Right hindlimb (tissue), 1 donor: ENCODE data around the gene RAD51D.
"Not testable (repeated sequence)": the region's sequence is repeated elsewhere in the genome, so short reads cannot be mapped to it uniquely, and the experiment has no call there.

Experiments
- DNase-seq: peaks from one replicate; pipeline ENCODE4 v3.0.0-alpha.2; 2018

The RAD51D gene

DNA sequence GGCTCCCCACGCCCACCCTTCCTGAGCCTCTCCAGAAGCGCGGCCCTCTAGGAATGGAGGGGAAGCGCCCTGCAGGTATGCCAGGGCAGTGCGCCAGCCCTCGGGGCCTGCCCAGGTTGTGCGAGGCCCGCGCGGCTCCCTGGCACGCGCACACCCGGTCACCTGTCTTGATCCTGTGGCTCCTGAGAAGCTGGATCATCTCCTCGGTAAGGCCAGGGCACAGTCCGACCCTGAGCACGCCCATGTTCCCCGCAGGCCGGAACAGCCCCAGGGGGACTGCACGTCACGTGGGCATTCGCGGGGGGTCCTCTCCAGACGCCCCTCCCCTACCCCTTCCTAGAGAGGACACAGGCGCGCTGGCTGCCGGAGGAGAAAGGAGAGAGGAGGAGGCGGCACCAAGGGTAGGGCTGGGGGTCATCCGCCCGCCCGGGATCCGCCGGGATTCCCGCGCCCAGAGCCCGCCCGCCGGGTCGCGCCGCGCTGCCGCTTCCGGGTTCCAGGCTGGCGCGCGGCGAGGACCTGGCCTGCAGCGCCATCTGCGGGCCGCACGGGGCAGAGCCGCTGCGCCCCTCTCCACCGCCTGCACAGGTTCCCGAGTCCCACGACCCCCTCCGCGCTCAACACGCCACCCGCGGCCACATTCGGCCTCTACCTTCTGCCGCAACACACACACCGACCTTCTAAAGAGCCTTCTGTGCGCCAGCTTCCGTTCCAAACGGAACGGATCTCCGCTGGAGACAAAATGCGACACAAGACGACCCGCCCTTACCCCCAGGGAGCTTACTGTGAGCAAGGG is at the start of gene RAD51D:
RAD51D (minus strand) TSS at position 491 of the 796 bp plus-strand sequence; CDS start at position 244, 247 bp downstream.
- peak; percentile 80 for DNase-seq

DNA sequence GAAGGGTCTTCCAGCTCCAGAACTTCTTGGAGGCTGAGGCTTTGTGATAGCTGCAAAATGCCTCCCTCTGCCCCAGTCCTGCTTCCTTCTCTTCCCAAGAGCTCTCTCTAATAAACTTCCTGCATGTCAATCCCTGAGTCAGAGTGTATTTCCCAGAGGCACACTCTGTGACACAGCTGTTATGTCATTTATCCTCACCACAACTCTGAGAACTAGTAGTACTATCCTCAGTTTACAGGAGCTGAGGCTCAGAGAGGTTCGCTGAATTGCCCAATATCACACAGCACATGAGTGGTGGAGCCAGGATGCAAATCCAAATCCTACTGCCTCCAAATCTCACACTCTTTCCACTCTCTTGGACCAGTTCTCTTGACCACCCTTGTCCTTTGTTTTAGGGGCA is 48.0 kb upstream of the RAD51D start:
- DNase-seq: no peak

DNA sequence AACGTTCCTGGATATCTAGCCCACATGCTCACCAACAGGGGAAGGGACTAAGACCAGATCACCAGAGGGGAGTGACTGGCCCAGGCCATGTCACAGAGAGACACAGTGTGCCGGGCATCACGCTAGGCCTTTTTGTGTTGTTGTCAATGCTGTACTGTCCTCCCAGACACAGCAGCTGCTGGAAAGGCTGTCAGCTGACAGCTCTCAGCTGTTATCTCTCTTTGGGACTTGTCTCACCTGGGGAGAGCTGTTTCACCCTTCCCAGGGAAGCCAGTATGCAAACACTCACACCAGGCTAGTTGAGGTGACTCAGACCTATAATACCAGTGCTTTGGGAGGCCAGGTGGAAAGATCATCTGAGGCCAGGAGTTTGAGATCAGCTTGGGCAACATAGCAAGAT is 47.4 kb upstream of the RAD51D start:
- no peak for DNase-seq

DNA sequence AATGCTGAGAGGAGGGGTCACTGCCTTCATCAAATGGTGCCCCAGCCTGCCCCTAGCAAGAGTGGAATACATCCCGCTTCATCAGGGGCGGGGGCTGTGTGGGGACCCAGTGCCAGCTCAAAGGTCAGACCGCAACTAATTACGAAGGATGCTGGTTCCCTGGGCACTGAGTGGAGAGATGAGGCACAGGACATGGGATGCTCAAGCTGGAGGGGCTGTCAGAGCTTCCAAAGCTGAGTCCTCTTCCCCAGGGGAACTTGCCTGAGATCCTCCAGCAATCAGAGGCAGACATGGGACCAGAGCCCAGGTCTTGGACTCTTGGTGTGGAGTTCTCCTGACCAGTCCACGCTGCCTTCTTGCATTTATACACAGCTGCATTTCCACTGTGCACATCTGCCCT is 46.9 kb upstream of the RAD51D start:
- DNase-seq: no peak

DNA sequence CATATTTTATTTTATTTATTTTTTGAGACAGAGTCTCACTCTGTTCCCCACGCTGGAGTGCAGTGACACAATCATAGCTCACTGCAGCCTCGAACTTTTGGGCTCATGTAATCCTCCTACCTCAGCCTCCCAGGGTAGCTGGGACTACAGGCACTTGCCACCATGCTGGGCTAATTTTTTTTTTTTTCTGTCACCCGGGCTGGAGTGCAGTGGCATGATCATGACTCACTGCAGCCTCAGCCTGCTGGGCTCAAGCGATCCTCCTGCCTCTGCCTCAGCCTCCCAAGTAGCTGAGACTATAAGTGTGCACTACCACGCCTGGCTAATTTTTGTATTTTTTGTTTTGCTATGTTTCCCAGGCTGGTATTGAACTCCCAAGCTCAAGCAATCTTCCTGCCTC is 45.1 kb upstream of the RAD51D start:
- no peak for DNase-seq

DNA sequence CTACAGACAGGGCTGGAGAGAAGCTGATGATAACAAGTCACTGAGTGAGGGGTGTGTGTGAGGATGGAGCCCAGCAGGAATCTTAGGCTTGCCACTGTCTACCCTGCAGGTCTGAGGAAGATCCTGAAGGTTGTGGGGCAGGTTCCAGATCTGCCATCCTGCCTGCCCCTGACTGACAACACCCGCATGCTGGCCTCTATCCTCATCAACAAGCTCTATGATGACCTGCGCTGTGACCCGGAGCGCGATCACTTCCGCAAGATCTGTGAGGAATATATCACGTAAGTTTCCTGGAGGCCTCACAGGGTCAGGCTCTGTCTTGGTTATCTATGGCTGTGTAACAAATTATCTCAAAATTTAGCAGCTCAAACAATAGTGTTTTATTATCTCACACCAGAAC is 44.2 kb upstream of the RAD51D start:
- no peak for DNase-seq

DNA sequence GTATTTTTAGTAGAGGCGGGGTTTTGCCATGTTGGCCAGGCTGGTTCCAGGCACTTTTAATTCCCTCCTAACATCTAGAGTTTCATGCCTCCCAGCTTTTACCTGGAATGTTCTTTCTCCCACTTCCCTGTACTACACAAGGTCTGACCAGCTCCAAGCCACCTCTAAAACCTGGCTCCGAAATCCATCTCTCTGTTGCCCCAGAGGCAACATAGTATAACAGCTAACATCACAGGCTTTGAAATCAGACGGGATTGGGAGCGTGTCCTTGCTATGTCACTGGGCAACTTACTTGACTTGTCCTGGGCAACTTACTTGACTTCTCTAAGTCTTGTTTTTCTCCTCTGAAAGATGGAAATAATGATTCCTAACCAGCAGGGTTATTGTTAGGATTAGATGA is 43.1 kb upstream of the RAD51D start:
- DNase-seq: no peak

DNA sequence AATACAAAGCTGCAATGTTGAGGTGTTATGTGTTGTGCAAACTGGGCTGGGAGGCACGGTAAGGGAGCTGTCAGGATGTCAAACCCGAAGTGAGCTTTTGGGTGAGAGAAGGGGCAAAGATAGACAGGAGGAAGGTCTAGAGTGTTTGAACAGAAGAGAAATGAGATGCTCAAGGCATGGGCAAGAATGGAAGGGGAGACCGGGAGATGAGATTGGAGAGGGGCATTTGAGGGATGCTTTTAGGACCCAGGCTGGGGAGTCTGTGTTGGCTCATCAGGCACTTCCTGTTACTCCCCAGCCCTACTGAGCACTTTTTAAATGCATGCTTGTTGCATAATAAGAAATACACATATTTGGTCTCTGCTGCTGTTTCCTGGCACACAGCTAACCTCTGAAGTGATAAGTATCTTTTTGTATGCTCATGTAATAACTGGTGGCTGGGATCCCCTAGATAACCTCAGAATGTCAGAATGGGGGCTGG is 41.7 kb upstream of the RAD51D start:
- no peak for DNase-seq

DNA sequence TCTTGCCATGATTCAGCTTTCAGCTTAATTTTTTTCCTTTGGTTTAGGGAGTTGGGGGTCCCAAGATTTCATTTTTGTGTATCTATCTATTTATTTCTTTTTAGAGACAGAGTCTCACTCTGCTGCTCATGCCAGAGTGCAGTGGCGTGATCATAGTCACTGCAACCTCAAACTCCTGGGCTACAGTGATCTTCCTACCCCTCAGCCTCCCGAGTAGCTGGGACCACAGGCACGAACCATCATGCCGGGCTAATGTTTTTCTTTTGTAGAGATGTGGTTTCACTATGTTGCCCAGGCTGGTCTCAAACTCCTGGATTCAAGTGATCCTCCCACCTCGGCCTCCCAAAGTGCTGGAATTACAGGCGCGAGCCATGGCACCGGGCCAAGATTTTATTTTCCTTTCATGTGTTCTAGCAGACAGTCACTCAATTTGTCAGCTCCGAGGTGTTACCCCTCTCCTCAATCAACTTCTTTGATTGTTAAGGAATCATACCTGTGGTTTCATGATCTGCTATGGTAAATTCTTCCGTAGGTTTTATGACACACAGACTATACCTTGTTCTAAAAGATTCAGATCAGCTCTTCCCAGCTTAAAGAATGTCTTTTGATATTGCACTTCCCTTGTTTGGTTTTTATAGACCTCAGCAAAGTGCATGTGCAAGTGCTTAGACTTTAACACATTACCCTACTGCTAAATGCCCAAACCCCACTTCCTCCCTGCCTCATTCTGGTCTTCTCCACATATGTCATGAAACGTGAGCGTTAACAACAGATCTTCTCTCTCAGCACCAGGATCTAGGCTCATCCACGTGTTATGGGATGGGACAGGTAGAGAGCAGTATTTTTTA is 40.9 kb upstream of the RAD51D start:
- no peak for DNase-seq

DNA sequence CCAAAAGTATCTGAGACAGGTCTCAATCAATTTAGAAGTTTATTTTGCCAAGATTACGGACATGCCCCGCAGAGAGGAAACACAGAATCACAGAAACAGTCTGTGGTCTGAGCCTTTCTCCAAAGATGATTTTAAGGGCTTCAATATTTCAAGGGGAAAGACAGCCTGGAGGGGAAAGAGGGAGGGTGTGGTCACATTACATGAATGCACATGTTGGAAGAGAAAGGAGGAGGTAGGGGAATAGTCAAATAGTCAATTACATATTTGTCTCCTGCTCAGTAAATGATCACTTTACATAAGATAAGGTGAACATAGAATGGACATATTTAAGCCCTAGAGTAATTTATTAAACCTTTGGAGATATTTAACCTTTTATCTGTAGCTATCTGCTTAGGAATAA is 40.3 kb upstream of the RAD51D start:
- DNase-seq: no peak

DNA sequence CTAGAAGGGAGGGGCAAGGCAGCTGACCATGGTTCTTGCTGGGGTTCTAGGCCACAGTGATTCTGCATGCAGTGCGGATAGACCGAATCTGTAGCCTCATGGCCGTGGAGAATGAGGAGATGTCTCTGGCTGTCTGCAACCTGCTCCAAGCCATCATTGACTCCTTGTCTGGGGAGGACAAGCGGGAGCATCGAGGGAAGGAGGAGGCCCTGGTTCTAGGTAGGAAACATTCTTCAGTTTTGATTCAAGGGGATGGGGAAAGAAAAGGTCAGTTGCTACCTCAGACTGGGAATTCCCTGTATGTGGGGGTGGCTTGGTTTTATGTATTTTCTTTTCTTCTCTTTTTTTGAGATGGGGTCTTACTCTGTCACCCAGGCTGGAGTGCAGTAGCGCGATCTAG is 35.6 kb upstream of the RAD51D start:
- DNase-seq: no peak

DNA sequence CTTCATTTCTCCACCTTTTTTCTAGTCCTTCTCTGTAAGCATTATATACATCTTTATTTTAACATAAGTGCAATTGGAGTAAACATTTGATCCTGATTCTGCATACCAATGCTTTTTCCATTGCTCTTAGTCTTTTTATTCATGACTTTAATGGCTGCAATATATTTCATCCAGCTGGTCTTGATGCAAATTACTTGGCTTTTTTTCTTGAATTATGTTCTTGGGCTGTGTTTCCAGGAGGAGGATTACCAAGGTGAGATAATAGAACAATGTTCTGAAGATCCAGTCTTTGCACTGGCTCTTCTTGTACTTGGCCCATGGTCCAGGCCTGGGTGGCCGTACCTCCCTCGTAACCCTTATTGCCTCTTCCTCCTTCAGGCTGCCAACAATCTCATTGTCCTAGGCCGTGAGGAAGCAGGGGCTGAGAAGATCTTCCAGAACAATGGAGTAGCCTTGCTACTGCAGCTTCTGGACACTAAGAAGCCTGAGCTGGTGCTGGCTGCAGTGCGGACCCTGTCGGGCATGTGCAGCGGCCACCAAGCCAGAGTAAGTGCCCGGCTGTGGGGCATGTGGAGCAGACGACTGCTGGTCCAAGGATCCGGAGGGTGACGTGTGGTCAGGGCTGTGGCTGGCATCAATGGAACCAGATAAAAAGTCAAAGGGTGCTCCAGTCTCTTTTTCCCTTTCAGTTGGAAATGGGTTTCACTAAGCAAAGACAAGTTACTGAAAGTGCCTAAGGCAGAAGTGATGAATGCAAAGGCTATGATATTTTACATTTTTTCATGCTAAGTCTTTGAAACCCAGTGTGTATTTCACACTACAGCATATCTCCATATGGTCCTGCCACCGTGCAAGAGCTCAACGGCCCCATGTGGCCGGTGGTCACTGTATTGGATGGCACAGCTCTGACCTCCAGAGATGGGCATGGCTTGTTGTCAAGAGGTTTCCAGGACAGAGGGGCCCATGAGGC is 34.8 kb upstream of the RAD51D start:
- no peak for DNase-seq

DNA sequence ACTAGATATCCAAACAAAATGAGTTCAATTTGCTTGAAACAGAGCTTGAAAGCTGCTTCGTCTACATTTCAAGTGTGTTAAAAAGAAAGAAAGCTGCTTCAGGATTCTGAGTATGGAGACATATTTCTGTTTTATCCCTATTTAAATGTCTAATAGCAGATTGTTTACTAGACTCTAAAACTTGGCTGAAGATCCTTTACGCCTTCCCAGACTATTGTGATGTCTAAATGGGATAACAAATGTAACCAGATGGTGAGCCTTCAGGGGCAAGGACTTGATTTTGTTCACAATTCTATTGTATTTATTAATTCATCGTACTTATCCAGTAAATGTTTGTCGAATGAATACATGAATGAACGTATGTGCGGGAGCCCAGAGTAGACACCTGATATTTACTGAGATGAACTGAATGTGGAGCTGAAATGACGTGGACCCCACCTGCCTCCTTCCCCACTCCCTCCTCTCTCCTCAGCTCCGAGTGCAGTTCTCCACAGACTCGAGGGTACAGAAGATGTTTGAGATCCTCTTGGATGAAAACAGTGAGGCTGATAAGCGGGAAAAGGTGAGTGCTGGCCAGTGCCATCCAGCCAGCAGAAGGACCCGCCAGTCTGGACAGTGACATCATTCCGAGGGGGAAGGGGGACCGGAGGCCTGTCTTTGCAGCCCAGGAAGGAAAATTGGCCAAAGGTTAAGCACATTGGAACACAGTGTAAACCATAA is 32.9 kb upstream of the RAD51D start:
- DNase-seq: no peak

DNA sequence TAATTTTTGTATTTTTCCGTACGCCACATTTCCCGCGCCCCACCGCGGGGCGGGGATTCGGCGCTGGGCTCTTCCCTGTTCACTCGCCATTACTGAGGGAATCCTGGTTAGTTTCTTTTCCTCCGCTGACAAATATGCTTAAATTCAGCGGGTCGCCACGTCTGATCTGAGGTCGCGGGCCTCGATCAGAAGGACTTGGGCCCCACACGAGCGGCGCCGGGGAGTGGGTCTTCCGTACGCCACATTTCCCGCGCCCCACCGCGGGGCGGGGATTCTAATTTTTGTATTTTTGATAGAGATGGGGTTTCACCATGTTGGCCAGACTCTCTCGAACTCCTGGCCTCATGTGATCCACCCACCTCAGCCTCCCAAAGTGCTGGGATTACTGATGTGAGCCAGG is 31.4 kb upstream of the RAD51D start:
- DNase-seq: not testable (repeated sequence)

DNA sequence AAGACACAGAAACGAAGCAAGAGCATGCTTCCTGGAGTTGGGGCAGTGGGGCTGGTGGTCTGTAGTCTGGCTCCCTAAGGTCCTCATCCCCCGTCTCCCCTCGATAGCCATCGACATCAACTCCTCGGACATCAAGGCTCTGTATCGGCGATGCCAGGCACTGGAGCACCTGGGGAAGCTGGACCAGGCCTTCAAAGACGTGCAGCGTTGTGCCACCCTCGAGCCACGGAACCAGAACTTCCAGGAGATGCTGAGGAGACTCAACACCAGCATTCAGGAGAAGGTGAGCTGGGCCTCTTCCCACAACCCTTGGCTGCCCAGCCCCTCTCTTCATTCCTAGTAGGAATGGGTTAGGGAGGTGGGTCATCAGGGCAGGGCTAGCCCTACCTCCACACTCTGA is 30.3 kb upstream of the RAD51D start:
- DNase-seq: no peak

DNA sequence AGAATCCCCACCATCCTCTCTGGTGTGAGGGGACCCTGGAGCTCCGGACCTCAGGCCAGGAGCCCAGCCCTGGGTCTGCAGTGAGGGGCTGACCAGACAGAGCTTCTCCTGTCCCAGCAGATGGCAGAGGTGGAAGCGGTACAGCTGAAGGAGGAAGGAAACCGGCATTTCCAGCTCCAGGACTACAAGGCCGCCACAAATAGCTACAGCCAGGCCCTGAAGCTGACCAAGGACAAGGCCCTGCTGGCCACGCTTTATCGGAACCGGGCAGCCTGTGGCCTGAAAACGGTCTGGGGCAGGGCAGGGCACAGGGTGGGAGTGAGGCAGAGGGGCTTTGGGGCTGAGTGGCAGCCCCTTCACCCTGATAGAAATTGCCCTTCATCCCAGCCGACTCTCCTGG is 28.5 kb upstream of the RAD51D start:
- DNase-seq: no peak

DNA sequence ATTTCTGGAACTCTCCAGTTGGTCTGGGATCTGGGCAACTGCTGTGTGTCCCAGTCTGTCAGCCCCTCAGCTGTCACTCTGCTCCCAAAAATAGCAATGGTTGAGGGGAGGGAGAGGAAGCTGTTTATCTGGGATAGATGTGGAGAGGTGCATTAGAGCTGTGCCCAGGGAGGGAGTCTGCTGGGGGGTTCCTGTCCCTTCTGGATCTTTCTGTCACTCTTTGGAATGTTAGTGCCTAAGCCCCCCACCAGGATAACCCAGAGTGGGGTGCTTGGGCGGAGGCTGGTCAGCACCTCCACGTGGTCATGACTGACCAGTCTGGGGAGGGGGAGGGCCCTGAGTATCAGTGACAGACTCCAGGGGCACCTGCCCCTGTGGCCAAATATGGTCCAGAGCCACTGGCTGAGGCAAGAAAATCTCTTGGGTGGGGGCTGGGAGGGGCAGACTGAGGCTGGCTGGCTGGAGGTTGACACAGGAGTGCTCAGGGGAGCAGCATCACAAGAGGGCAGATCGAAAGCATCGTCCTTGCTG is 27.8 kb upstream of the RAD51D start, which contains the start of gene UNC45B:
UNC45B (plus strand) TSS at position 443 of the 531 bp plus-strand sequence. CDS start 447 bp downstream, outside the sequence.
- peak; percentile 52 for DNase-seq

DNA sequence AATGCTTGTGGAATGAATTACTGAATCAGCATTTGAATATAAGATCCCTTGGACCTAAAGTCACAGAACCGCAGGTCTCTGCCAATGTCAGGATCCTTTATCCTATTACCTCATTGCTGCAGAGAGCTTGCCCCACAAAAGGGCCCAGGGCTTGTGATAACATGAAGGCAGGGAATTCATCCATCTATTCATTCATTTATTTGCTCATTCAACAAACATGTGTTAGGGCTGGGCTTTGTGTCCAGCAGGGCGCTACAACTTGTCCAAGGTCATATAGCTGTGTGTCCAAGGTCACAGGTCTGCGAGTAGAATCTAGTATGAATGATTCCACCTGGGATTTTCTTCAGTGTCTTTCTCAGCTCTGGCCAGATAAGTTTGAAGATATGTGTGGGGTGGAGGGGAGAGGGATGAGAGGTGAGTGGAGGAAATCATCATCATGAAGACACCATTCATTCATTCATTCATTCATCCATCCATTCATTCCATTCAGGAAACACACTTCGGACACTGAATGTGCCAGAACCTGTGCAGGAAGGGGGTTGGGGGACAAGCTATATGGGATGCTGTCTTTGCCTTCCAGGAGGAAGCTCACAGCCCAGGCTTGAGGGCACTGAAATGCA is 26.7 kb upstream of the RAD51D start:
- DNase-seq: no peak

DNA sequence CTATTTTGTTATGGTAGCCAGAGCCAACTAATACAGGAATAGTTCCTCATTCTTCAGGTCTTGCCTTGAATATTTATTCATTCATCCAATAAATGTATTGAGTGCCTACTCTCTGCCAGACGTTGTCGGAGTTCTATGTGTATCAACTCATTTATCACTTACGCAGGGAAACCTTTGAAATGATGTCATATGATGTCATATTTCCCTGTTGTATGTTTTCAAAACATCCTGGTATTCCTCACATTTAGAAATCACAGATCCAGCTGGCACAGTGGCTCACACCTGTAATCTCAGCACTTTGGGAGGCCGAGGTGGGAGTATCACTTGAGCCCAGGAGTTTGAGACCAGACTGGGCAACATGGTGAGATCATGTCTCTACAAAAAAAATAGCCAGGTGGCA is 25.2 kb upstream of the RAD51D start:
- DNase-seq: no peak

DNA sequence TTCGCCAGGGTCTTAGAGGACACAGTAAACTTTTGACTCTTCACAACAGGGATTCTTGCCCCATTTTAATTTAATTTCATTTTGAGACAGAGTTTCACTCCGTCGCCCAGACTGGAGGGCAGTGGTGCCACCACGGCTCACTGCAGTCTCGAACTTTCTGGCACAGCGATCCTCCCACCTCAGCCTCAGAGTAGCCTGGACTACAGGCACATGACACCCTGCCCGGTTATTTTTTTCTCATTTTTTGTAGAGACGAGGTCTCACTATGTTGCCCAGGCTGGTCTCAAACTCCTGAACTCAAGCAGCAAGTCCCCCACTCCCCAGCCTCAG is 22.8 kb upstream of the RAD51D start:
- DNase-seq: no peak
